Peyer's patch (tissue), 4 donors: ENCODE data around the gene LRP4. TPM values are rescaled to one million over a fixed set of nuclear protein-coding genes. Genes with fewer than 3 reads are reported as not detected.
A peak's percentile ranks its signal among the peaks of the same experiment; 100 is the strongest.

Source experiments
- DNase-seq, 3 donors: peaks; one replicate each; pipeline ENCODE4 v3.0.0-alpha.2; 2017 to 2019
- H3K27ac ChIP-seq, 4 donors: fragments of 200-600 bp; sonication (generic); one replicate each; pipeline ENCODE4 v1.5.1; 2016 to 2019
- H3K27me3 ChIP-seq, 2 donors: fragments of 200-600 bp; sonication (generic); one replicate each; pipeline ENCODE4 v1.5.1; 2019
- H3K36me3 ChIP-seq, 3 donors: fragments of 200-600 bp; sonication (generic); one replicate each; pipeline ENCODE4 v1.5.1; 2016 to 2019
- H3K4me1 ChIP-seq, 4 donors: fragments of 200-600 bp; sonication (generic); one replicate each; pipeline ENCODE4 v1.5.1; 2016 to 2019
- H3K4me3 ChIP-seq, 4 donors: fragments of 200-600 bp; sonication (generic); 1 replicate in 3 of 4; 2 replicates in 1 of 4; pipeline ENCODE4 v1.5.1; 2016 to 2019; ENCODE audit warnings: mild to moderate bottlenecking in 1 of 4
- H3K9me3 ChIP-seq, 4 donors: fragments of 200-600 bp; sonication (generic); one replicate each; pipeline ENCODE4 v1.5.1; 2016 to 2019; ENCODE audit warnings: mild to moderate bottlenecking in 1 of 4
- CTCF ChIP-seq, 6 experiments: fragments of 450-650 bp in 4 of 6; fragments of 200-600 bp in 2 of 6; sonication (generic) in 1 of 6; IDR thresholded peaks; one replicate each; pipeline ENCODE4 v1.5.1; 2017 to 2019; ENCODE audit warnings: antibody characterized with exemption in 6 of 6, mild to moderate bottlenecking in 3 of 6, moderate library complexity in 1 of 6
- POLR2A ChIP-seq, 2 donors: fragments of 450-650 bp; IDR thresholded peaks; one replicate each; pipeline ENCODE4 v1.5.1; 2017; ENCODE audit warnings: antibody characterized with exemption in 2 of 2, mild to moderate bottlenecking in 2 of 2, moderate library complexity in 2 of 2
- total RNA-seq, 4 donors: library from RNA; depleted of rRNA; stranded (reverse); fragments of >200 nt; gene quantifications; one replicate each; pipeline ENCODE4 v1.1.0, GENCODE V29; 2016

The LRP4 gene
- total RNA-seq, 4 donors from 2014 or later = 37.1 to 62.5 (median 44.4) TPM

- Histone ChIP-seq H3K36me3 (no peaks in the 10 kb centered on the region), H3K27me3 (no peaks in the 10 kb centered on the region), H3K27ac (no peak overlapping the region), H3K9me3 (no peaks in the 10 kb centered on the region), H3K4me3 (no peak overlapping the region), H3K4me1 (peaks cover 0 to 14% (median 2%) of the 10 kb centered on the region in 4 donors)
- TF ChIP-seq POLR2A (IDR thresholded peaks at IDR 0.05) (no peak), CTCF (IDR thresholded peaks at IDR 0.05) (no peak)
- DNase-seq = no peak
Measured at GRCh38 chr11:46827995-46828394, 90.4 kb downstream of the LRP4 start.

- Histone ChIP-seq H3K4me3 (peak overlapping the region; percentile 30 to 67 (median 50)), H3K9me3 (no peaks in the 10 kb centered on the region), H3K27me3 (no peaks in the 10 kb centered on the region), H3K4me1 (peaks cover 0 to 14% (median 2%) of the 10 kb centered on the region in 4 donors), H3K27ac (peak overlapping the region; percentile 26 to 72 (median 46)), H3K36me3 (no peaks in the 10 kb centered on the region)
- TF ChIP-seq CTCF (IDR thresholded peaks at IDR 0.05) (peak in 2 of 6 experiments; percentile 37 to 41), POLR2A (IDR thresholded peaks at IDR 0.05) (no peak)
- DNase-seq = peak; percentile 70 to 91 (median 91)
Measured at GRCh38 chr11:46826310-46827044, 91.9 kb downstream of the LRP4 start.

- Histone ChIP-seq H3K27me3 (no peaks in the 10 kb centered on the region), H3K27ac (no peak overlapping the region), H3K4me3 (no peak overlapping the region), H3K4me1 (no peaks in the 10 kb centered on the region), H3K36me3 (peaks cover 0 to 46% (median 0%) of the 10 kb centered on the region in 3 donors), H3K9me3 (no peaks in the 10 kb centered on the region)
- DNase-seq = no peak
- peak in 3 of 6 experiments; percentile 30 to 43 (median 36) for TF ChIP-seq CTCF (IDR thresholded peaks at IDR 0.05)
- TF ChIP-seq POLR2A (IDR thresholded peaks at IDR 0.05) = no peak
Measured at GRCh38 chr11:46808799-46809431, 109.4 kb downstream of the LRP4 start.

Other genes with a start within 250 kb of the LRP4 start
- 10 to 100 TPM; 52.0 to 85.8 (median 62.7) TPM for gene ARHGAP1, start 217.9 kb downstream of the LRP4 start, total RNA-seq
- 10 to 100 TPM in 1 of 4 donors, 1 to 10 TPM in 3; 6.3 to 20.0 (median 8.4) TPM for gene ZNF408, start 217.5 kb downstream of the LRP4 start, total RNA-seq
- gene F2, start 199.3 kb downstream of the LRP4 start, total RNA-seq = under 1 TPM in 1 of 4 donors, not detected in 3; 0.53 TPM
- gene CKAP5, start 72.3 kb downstream of the LRP4 start, total RNA-seq = 10 to 100 TPM; 23.8 to 75.1 (median 26.7) TPM
- gene CSTPP1, start 18.2 kb upstream of the LRP4 start, total RNA-seq = 10 to 100 TPM; 31.8 to 42.1 (median 39.1) TPM